OCI-LY7 (cell line): ENCODE data around the gene ABHD17A. TPM values are rescaled to one million over a fixed set of nuclear protein-coding genes. Genes with fewer than 3 reads are reported as not detected.
A peak's percentile ranks its signal among the peaks of the same experiment; 100 is the strongest.

Experiments
- BruUV-seq: library from RNA; stranded (reverse); fragments of 400-500 nt; replicated peaks from 2 replicates; lab custom pipeline; 2021; lab: Mats Ljungman, UMichigan
- CTCF ChIA-PET: fragments of 300-600 bp; sonication (Branson Sonifier 250); formaldehyde crosslinking; loops from one replicate; lab custom pipeline; 2022; ENCODE audit warnings: antibody characterized with exemption; ENCODE audit not compliant: unreplicated experiment; lab: Charles Lee
- POLR2A ChIA-PET: fragments of 300-600 bp; sonication (Branson Sonifier 250); formaldehyde crosslinking; loops from one replicate; lab custom pipeline; 2022; ENCODE audit warnings: antibody characterized with exemption; lab: Charles Lee
- DNase-seq: peaks from one replicate; pipeline ENCODE4 v3.0.0-alpha.2; 2015; ENCODE audit warnings: low spot score
- H2AFZ ChIP-seq: fragments of 200-600 bp; sonication (generic), shearing (Covaris generic); 2 replicates; pipeline ENCODE4 v1.6.1; 2014; ENCODE audit warnings: mild to moderate bottlenecking, antibody characterized with exemption, low read length, moderate library complexity
- H3K27ac ChIP-seq: fragments of 200-600 bp; sonication (generic); 2 replicates; pipeline ENCODE4 v1.5.1; 2014; ENCODE audit warnings: mixed run types, low read depth, mild to moderate bottlenecking, moderate library complexity, low read length, inconsistent platforms; ENCODE audit not compliant: poor library complexity, severe bottlenecking
- H3K36me3 ChIP-seq: fragments of 200-600 bp; sonication (generic); 2 replicates; pipeline ENCODE4 v1.6.1; 2014; ENCODE audit warnings: mild to moderate bottlenecking, antibody characterized with exemption, low read length, moderate library complexity, mixed read lengths; ENCODE audit not compliant: insufficient read depth
- H3K4me1 ChIP-seq: fragments of 200-600 bp; sonication (generic); 2 replicates; pipeline ENCODE4 v1.5.1; 2014; ENCODE audit warnings: mild to moderate bottlenecking, low read length; ENCODE audit not compliant: insufficient read depth, poor library complexity, severe bottlenecking
- H3K4me2 ChIP-seq: fragments of 200-600 bp; sonication (generic); 2 replicates; pipeline ENCODE4 v1.6.1; 2014; ENCODE audit warnings: mild to moderate bottlenecking, low read length
- H3K4me3 ChIP-seq: fragments of 200-600 bp; sonication (generic); 2 replicates; pipeline ENCODE4 v1.5.1; 2014; ENCODE audit warnings: mild to moderate bottlenecking, low read depth, low read length; ENCODE audit not compliant: poor library complexity, severe bottlenecking
- H3K79me2 ChIP-seq: fragments of 200-600 bp; sonication (generic); 2 replicates; pipeline ENCODE4 v1.6.1; 2016; ENCODE audit warnings: low read depth, mild to moderate bottlenecking, low read length, moderate library complexity, mixed read lengths; ENCODE audit not compliant: insufficient read depth
- H3K9me2 ChIP-seq: fragments of 200-600 bp; sonication (generic); 2 replicates; pipeline ENCODE4 v1.6.1; 2016; ENCODE audit warnings: mild to moderate bottlenecking, low read length, mixed read lengths; ENCODE audit not compliant: insufficient read depth
- H3K9me3 ChIP-seq: fragments of 200-600 bp; sonication (generic); 2 replicates; pipeline ENCODE4 v1.6.1; 2014; ENCODE audit warnings: mild to moderate bottlenecking, mixed run types, low read length, mixed read lengths
- H4K20me1 ChIP-seq: fragments of 200-600 bp; sonication (generic); 2 replicates; pipeline ENCODE4 v1.6.1; 2014; ENCODE audit warnings: mild to moderate bottlenecking, antibody characterized with exemption, low read length, moderate library complexity, mixed read lengths; ENCODE audit not compliant: insufficient read depth
- EZH2phosphoT487 ChIP-seq: fragments of 200-600 bp; sonication (generic); IDR thresholded peaks from 2 replicates; pipeline ENCODE4 v1.6.1; 2018; ENCODE audit warnings: low read depth, borderline replicate concordance, mild to moderate bottlenecking, mixed run types, antibody characterized with exemption, low read length, moderate library complexity, mixed read lengths
- intact Hi-C: fragments of 100-400 bp; cut with micrococcal nuclease; formaldehyde crosslinking; loops from one replicate; pipeline ENCODE4 v1.10.0; 2022; ENCODE audit not compliant: unreplicated experiment
- total RNA-seq, 2 experiments: library from RNA; depleted of rRNA in 1 of 2; stranded (reverse); fragments of >200 nt in 1 of 2; shearing (Covaris generic) in 1 of 2; gene quantifications; 2 replicates each; pipeline ENCODE4 v1.2.3, GENCODE V29; 2014 to 2022
- TF ChIP-seq, protein P1 (sequence below): fragments of 200-600 bp; sonication (generic); conservative IDR thresholded peaks from 2 replicates; pipeline ENCODE4 v1.5.1; 2014; ENCODE audit warnings: mild to moderate bottlenecking, antibody characterized with exemption, low read length, moderate library complexity, mixed read lengths

Gene ABHD17A
- total RNA-seq, 2 experiments from 2014 or later = 71.3 to 130 TPM

DNA sequence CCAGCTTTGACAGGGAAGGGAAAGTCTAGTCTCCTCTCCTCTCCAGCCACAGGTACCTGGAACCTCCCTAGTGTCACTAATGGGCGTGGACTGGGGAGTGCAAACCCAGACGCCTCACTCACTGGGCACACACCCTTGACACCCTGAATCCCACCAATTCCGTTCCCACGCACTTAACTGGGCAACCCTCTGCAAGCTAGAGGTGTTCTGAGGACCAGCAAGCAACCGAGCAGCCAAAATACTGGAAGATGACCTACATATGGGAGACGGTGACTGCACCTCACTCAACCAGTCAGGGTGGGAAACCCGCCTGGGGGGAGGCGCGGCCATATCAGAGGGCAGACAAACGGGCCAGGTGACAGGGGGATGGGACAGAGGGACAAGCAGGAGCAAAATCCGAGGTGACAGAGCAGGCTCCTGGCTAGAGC, 991 bp downstream of the ABHD17A start:
- CTCF ChIA-PET = no interaction called here
- TF ChIP-seq, protein P1, sequence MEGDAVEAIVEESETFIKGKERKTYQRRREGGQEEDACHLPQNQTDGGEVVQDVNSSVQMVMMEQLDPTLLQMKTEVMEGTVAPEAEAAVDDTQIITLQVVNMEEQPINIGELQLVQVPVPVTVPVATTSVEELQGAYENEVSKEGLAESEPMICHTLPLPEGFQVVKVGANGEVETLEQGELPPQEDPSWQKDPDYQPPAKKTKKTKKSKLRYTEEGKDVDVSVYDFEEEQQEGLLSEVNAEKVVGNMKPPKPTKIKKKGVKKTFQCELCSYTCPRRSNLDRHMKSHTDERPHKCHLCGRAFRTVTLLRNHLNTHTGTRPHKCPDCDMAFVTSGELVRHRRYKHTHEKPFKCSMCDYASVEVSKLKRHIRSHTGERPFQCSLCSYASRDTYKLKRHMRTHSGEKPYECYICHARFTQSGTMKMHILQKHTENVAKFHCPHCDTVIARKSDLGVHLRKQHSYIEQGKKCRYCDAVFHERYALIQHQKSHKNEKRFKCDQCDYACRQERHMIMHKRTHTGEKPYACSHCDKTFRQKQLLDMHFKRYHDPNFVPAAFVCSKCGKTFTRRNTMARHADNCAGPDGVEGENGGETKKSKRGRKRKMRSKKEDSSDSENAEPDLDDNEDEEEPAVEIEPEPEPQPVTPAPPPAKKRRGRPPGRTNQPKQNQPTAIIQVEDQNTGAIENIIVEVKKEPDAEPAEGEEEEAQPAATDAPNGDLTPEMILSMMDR = no peak
- no peak for TF ChIP-seq EZH2phosphoT487
- H3K79me2 ChIP-seq = peaks cover 35% of the 10 kb centered on the region
- H4K20me1 ChIP-seq = 0 out of 2 replicates have a peak, but pooled peaks cover 5% of the 10 kb centered on the region
- POLR2A ChIA-PET = interaction anchor here (0.6 kb wide), 1 partner anchor 1176 kb away, joined by 4 read pairs; no protein-coding TSS in a partner anchor
- no peaks in the 10 kb centered on the region for H3K9me2 ChIP-seq
- H3K4me3 ChIP-seq = peak overlapping the region; percentile 98
- H2AFZ ChIP-seq = no peak overlapping the region
- H3K9me3 ChIP-seq = no peaks in the 10 kb centered on the region
- peaks cover 35% of the 10 kb centered on the region for H3K4me1 ChIP-seq
- intact Hi-C loops = no loop called here
- peaks cover 5% of the 10 kb centered on the region; the same call in 1 of the 2 replicates for H3K36me3 ChIP-seq
- BruUV-seq = no TSS peak
- peak; percentile 34 for DNase-seq
- H3K4me2 ChIP-seq = peak overlapping the region; percentile 98
- peak overlapping the region; percentile 71 for H3K27ac ChIP-seq

DNA sequence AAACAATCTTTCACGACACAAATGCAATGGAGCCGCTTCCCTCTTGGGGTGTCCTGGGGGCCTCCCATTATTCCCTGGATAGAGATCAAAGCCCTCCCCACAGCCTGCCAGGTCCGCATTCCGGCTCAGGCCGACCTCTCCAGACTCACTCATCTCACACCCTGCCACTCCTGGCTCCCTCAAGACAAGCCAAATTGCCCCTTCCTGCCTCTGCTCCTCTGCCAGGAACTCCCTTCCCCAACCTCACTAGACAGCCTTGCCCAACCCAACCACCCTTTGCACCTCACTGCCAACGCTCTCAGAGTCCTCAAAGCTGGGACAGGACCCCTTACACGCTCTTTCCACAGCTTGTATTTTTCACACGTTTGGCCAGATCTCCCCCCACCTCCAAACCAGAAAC, 1.5 kb downstream of the ABHD17A start:
- BruUV-seq = TSS peak; percentile 60
- CTCF ChIA-PET = no interaction called here
- Histone ChIP-seq H3K4me1 (peaks cover 31% of the 10 kb centered on the region), H3K4me3 (peak overlapping the region; percentile 98), H3K9me2 (no peaks in the 10 kb centered on the region), H3K36me3 (peaks cover 5% of the 10 kb centered on the region; the same call in 1 of the 2 replicates), H4K20me1 (0 out of 2 replicates have a peak, but pooled peaks cover 5% of the 10 kb centered on the region), H3K9me3 (no peaks in the 10 kb centered on the region), H3K27ac (peak overlapping the region; percentile 71), H2AFZ (no peak overlapping the region), H3K4me2 (peak overlapping the region; percentile 98), H3K79me2 (peaks cover 35% of the 10 kb centered on the region)
- DNase-seq = peak; percentile 27
- intact Hi-C loops = loop anchor here (2.0 kb wide), 1 partner anchor 19 kb away; no protein-coding TSS in a partner anchor
- POLR2A ChIA-PET = no interaction called here
- TF ChIP-seq, protein P1 = no peak
- TF ChIP-seq EZH2phosphoT487 = no peak
